WTC11 (cell line): ENCODE data around the gene INPP4B. TPM values are rescaled to one million over a fixed set of nuclear protein-coding genes. Genes with fewer than 3 reads are reported as not detected.

Source experiments
- ATAC-seq: fragments of 200-7000 bp; cut with Tn5 transposase; 2 replicates; pipeline ENCODE4 v1.10.0; 2021; ENCODE audit warnings: mild to moderate bottlenecking, moderate library complexity
- CTCF ChIA-PET: fragments of 300-600 bp; sonication (Branson Sonifier 250); formaldehyde crosslinking; loops from one replicate; lab custom pipeline; 2021; ENCODE audit warnings: antibody characterized with exemption; lab: Charles Lee
- POLR2A ChIA-PET: fragments of 350-600 bp; sonication (Branson Sonifier 250); formaldehyde crosslinking; loops from one replicate; lab custom pipeline; 2021; ENCODE audit warnings: antibody characterized with exemption; lab: Charles Lee
- DNase-seq: peaks from one replicate; pipeline ENCODE4 v3.0.0; 2021; ENCODE audit warnings: low spot score
- H3K27ac Mint-ChIP-seq: 2 replicates; pipeline ENCODE4 v1.8.0; 2021; ENCODE audit warnings: mixed read lengths
- H3K27me3 Mint-ChIP-seq: 2 replicates; pipeline ENCODE4 v1.8.0; 2021; ENCODE audit warnings: low read depth, mild to moderate bottlenecking, moderate library complexity, mixed read lengths
- H3K36me3 Mint-ChIP-seq: 2 replicates; pipeline ENCODE4 v1.8.0; 2021; ENCODE audit warnings: mixed read lengths
- H3K4me1 Mint-ChIP-seq: 2 replicates; pipeline ENCODE4 v1.8.0; 2022; ENCODE audit warnings: mixed read lengths
- H3K4me3 Mint-ChIP-seq: 2 replicates; pipeline ENCODE4 v1.8.0; 2021; ENCODE audit warnings: mild to moderate bottlenecking, moderate library complexity, mixed read lengths
- H3K9me3 Mint-ChIP-seq: 2 replicates; pipeline ENCODE4 v1.8.0; 2021; ENCODE audit warnings: mixed read lengths
- CDX4 ChIP-seq: fragments of 250-450 bp; sonication (Bioruptor Pico); IDR thresholded peaks from 2 replicates; pipeline ENCODE4 v1.9.0; 2021; ENCODE audit warnings: moderate library complexity, mild to moderate bottlenecking, inconsistent platforms, borderline replicate concordance
- ELF4 ChIP-seq: sonication (generic); formaldehyde crosslinking; IDR thresholded peaks from 2 replicates; pipeline ENCODE4 v1.8.1; 2022; ENCODE audit warnings: low read depth, mild to moderate bottlenecking, moderate library complexity, missing genetic modification reagents
- ESRRA ChIP-seq: sonication (generic); formaldehyde crosslinking; IDR thresholded peaks from 2 replicates; pipeline ENCODE4 v1.8.1; 2022; ENCODE audit warnings: mild to moderate bottlenecking, missing genetic modification reagents, borderline replicate concordance
- FOXJ3 ChIP-seq: sonication (generic); formaldehyde crosslinking; IDR thresholded peaks from 2 replicates; pipeline ENCODE4 v1.9.0; 2021; ENCODE audit warnings: missing genetic modification reagents, mild to moderate bottlenecking, borderline replicate concordance
- GABPB1 ChIP-seq: sonication (generic); formaldehyde crosslinking; IDR thresholded peaks from 2 replicates; pipeline ENCODE4 v1.8.1; 2023; ENCODE audit warnings: mild to moderate bottlenecking, missing genetic modification reagents
- JUN ChIP-seq: sonication (generic); formaldehyde crosslinking; IDR thresholded peaks from 2 replicates; pipeline ENCODE4 v1.8.0; 2023; ENCODE audit warnings: mild to moderate bottlenecking, missing genetic modification reagents
- MYBL2 ChIP-seq: sonication (generic); formaldehyde crosslinking; IDR thresholded peaks from 2 replicates; pipeline ENCODE4 v1.8.1; 2023; ENCODE audit warnings: mild to moderate bottlenecking, moderate library complexity, missing genetic modification reagents
- NFE2L1 ChIP-seq: sonication (generic); formaldehyde crosslinking; IDR thresholded peaks from 2 replicates; pipeline ENCODE4 v1.8.1; 2023; ENCODE audit warnings: missing genetic modification reagents
- NFYB ChIP-seq: sonication (generic); formaldehyde crosslinking; conservative IDR thresholded peaks from 2 replicates; pipeline ENCODE4 v1.8.0; 2022; ENCODE audit warnings: low read depth, missing genetic modification reagents
- PREB ChIP-seq: sonication (generic); formaldehyde crosslinking; IDR thresholded peaks from 2 replicates; pipeline ENCODE4 v1.8.1; 2022; ENCODE audit warnings: mild to moderate bottlenecking, missing genetic modification reagents, moderate library complexity, borderline replicate concordance
- SMAD3 ChIP-seq: sonication (generic); formaldehyde crosslinking; IDR thresholded peaks from 2 replicates; pipeline ENCODE4 v1.8.0; 2022; ENCODE audit warnings: missing genetic modification reagents, mild to moderate bottlenecking, borderline replicate concordance
- USF1 ChIP-seq: sonication (generic); formaldehyde crosslinking; IDR thresholded peaks from 2 replicates; pipeline ENCODE4 v1.8.0; 2022; ENCODE audit warnings: mild to moderate bottlenecking, missing genetic modification reagents
- ZBTB43 ChIP-seq: sonication (generic); formaldehyde crosslinking; IDR thresholded peaks from 2 replicates; pipeline ENCODE4 v1.8.1; 2023; ENCODE audit warnings: mild to moderate bottlenecking, missing genetic modification reagents
- ZMAT4 ChIP-seq: fragments of 250-450 bp; sonication (Bioruptor Pico); IDR thresholded peaks from 2 replicates; pipeline ENCODE4 v1.9.0; 2021; ENCODE audit warnings: mild to moderate bottlenecking
- ZNF121 ChIP-seq: sonication (generic); formaldehyde crosslinking; IDR thresholded peaks from 2 replicates; pipeline ENCODE4 v1.8.0; 2023; ENCODE audit warnings: missing genetic modification reagents
- ZNF317 ChIP-seq: sonication (generic); formaldehyde crosslinking; IDR thresholded peaks from 2 replicates; pipeline ENCODE4 v1.8.1; 2023; ENCODE audit warnings: low read depth, mild to moderate bottlenecking, moderate library complexity, missing genetic modification reagents, borderline replicate concordance
- ZNF423 ChIP-seq: fragments of 250-450 bp; sonication (Bioruptor Pico); IDR thresholded peaks from 2 replicates; pipeline ENCODE4 v2.1.2; 2022; ENCODE audit warnings: mild to moderate bottlenecking, moderate library complexity
- ZNF425 ChIP-seq: fragments of 250-450 bp; sonication (Bioruptor Pico); conservative IDR thresholded peaks from 2 replicates; pipeline ENCODE4 v1.9.0; 2021; ENCODE audit warnings: mild to moderate bottlenecking
- ZNF671 ChIP-seq: fragments of 250-450 bp; sonication (Bioruptor Pico); IDR thresholded peaks from 2 replicates; pipeline ENCODE4 v1.8.0; 2021; ENCODE audit warnings: mild to moderate bottlenecking
- total RNA-seq: library from RNA; stranded (reverse); gene quantifications from 3 replicates; pipeline ENCODE4 v1.2.3, GENCODE V29; 2021

The INPP4B gene
- total RNA-seq, 1 experiment from 2014 or later: 0.92 TPM

GRCh38 chr4:142463206-142463605 lies 382.9 kb downstream of the INPP4B start (continued):
- TF ChIP-seq ZNF423 (CRISPR knock-in tag) (no peak), ESRRA (CRISPR knock-in tag) (no peak), PREB (CRISPR knock-in tag) (no peak)

- ChIA-PET CTCF (no interaction called here), POLR2A (no interaction called here)
- H3K27me3 Mint-ChIP-seq: no peaks in the 10 kb centered on the region
- no peaks in the 10 kb centered on the region for H3K9me3 Mint-ChIP-seq
- no peak overlapping the region for H3K27ac Mint-ChIP-seq
- H3K4me1 Mint-ChIP-seq: peaks cover 14% of the 10 kb centered on the region
- no peak overlapping the region for H3K4me3 Mint-ChIP-seq
- DNase-seq (no peak), ATAC-seq (no peak)
- TF ChIP-seq ZBTB43 (CRISPR knock-in tag) (no peak), JUN (CRISPR knock-in tag) (no peak), NFE2L1 (CRISPR knock-in tag) (no peak), ZNF671 (CRISPR knock-in tag) (no peak), ZNF121 (CRISPR knock-in tag) (no peak), ZNF425 (CRISPR knock-in tag) (no peak), ZMAT4 (no peak), ZNF317 (no peak), CDX4 (CRISPR knock-in tag) (no peak), FOXJ3 (CRISPR knock-in tag) (no peak), NFYB (CRISPR knock-in tag) (no peak), USF1 (CRISPR knock-in tag) (no peak), SMAD3 (CRISPR knock-in tag) (no peak), GABPB1 (no peak), MYBL2 (CRISPR knock-in tag) (no peak), ELF4 (CRISPR knock-in tag) (no peak)
- H3K36me3 Mint-ChIP-seq: no peaks in the 10 kb centered on the region
Measured at GRCh38 chr4:142452161-142452855, 393.8 kb downstream of the INPP4B start.
